NK-92 (cell line): ENCODE measurements around the gene KRTAP7-1.

ENCODE experiments used
- DNase-seq: peaks from one replicate; lab custom pipeline; 2025; ENCODE audit not compliant: unreplicated experiment; lab: John Stamatoyannopoulos, UW

The KRTAP7-1 gene

GRCh38 chr21:30829659-30830058 is at the start of gene KRTAP7-1:
TSS of gene KRTAP7-1 (minus strand) at chr21:30829759. CDS start at chr21:30829698, 61 bp downstream.
- no peak for DNase-seq

- DNase-seq = no peak
Measured at GRCh38 chr21:30874526-30874925, 45.0 kb upstream of the KRTAP7-1 start.

- no peak for DNase-seq
Measured at GRCh38 chr21:30847627-30848500, 18.3 kb upstream of the KRTAP7-1 start.

- DNase-seq = no peak
Measured at GRCh38 chr21:30842990-30843389, 13.4 kb upstream of the KRTAP7-1 start.

- DNase-seq = no peak
Measured at GRCh38 chr21:30839304-30839703, 9.7 kb upstream of the KRTAP7-1 start.

- DNase-seq = no peak
Measured at GRCh38 chr21:30838536-30838935, 9.0 kb upstream of the KRTAP7-1 start.

GRCh38 chr21:30831194-30831765 is 1.7 kb upstream of the KRTAP7-1 start:
- no peak for DNase-seq

- DNase-seq = no peak
Measured at GRCh38 chr21:30818837-30819610, 10.5 kb downstream of the KRTAP7-1 start.

GRCh38 chr21:30813174-30813573 is 16.4 kb downstream of the KRTAP7-1 start, which contains the start of gene KRTAP8-1:
TSS of gene KRTAP8-1 (minus strand) at chr21:30813274. CDS start at chr21:30813220, 54 bp downstream.
- DNase-seq = no peak

- DNase-seq = no peak
Measured at GRCh38 chr21:30800605-30801004, 29.0 kb downstream of the KRTAP7-1 start.

GRCh38 chr21:30793581-30794314 is 35.8 kb downstream of the KRTAP7-1 start:
- no peak for DNase-seq

- DNase-seq = no peak
Measured at GRCh38 chr21:30779249-30779648, 50.3 kb downstream of the KRTAP7-1 start.
